ENCODE measurements around the gene ALX3. TPM values are rescaled to one million over a fixed set of nuclear protein-coding genes. Genes with fewer than 3 reads are reported as not detected.

Gene ALX3
- polyA plus RNA-seq, 2 donors = 0.04 to 0.06 TPM

- no peak overlapping the region for H3K4me3 ChIP-seq (ENCODE audit: low read depth in 1 of 2, low read length in 2 of 2)
- no peaks in the 10 kb centered on the region for H3K27me3 ChIP-seq (ENCODE audit: control insufficient read depth in 1 of 2, insufficient read depth in 2 of 2, low read length in 2 of 2)
- H3K9me3 ChIP-seq (ENCODE audit: control insufficient read depth in 2 of 2, insufficient read depth in 1 of 2, low read depth in 1 of 2, low read length in 1 of 2) = no peaks in the 10 kb centered on the region
- H3K4me1 ChIP-seq (ENCODE audit: control insufficient read depth in 2 of 2, insufficient read depth in 2 of 2, low read length in 1 of 2) = no peaks in the 10 kb centered on the region
- H3K36me3 ChIP-seq (ENCODE audit: control insufficient read depth in 2 of 2, insufficient read depth in 2 of 2, low read length in 1 of 2) = no peaks in the 10 kb centered on the region
- H3K27ac ChIP-seq (ENCODE audit: low read depth in 2 of 2, low read length in 1 of 2) = no peak overlapping the region
- 71% methylated on average over 7 of the region's 7 CpGs for WGBS, 2 donors
Measured at GRCh38 chr1:110107867-110108469, 37.5 kb upstream of the ALX3 start.

- Histone ChIP-seq H3K9me3 (ENCODE audit: control insufficient read depth in 2 of 2, insufficient read depth in 1 of 2, low read depth in 1 of 2, low read length in 1 of 2) (no peaks in the 10 kb centered on the region), H3K4me1 (ENCODE audit: control insufficient read depth in 2 of 2, insufficient read depth in 2 of 2, low read length in 1 of 2) (no peaks in the 10 kb centered on the region), H3K27ac (ENCODE audit: low read depth in 2 of 2, low read length in 1 of 2) (no peak overlapping the region), H3K4me3 (ENCODE audit: low read depth in 1 of 2, low read length in 2 of 2) (no peak overlapping the region), H3K27me3 (ENCODE audit: control insufficient read depth in 1 of 2, insufficient read depth in 2 of 2, low read length in 2 of 2) (no peaks in the 10 kb centered on the region), H3K36me3 (ENCODE audit: control insufficient read depth in 2 of 2, insufficient read depth in 2 of 2, low read length in 1 of 2) (no peaks in the 10 kb centered on the region)
- 15 to 20% methylated on average over 8 of the region's 8 CpGs for WGBS, 2 donors
Measured at GRCh38 chr1:110106013-110106941, 35.8 kb upstream of the ALX3 start.

- Histone ChIP-seq H3K27me3 (ENCODE audit: control insufficient read depth in 1 of 2, insufficient read depth in 2 of 2, low read length in 2 of 2) (no peaks in the 10 kb centered on the region), H3K27ac (ENCODE audit: low read depth in 2 of 2, low read length in 1 of 2) (no peak overlapping the region), H3K4me3 (ENCODE audit: low read depth in 1 of 2, low read length in 2 of 2) (no peak overlapping the region), H3K4me1 (ENCODE audit: control insufficient read depth in 2 of 2, insufficient read depth in 2 of 2, low read length in 1 of 2) (peaks cover 0 to 3% of the 10 kb centered on the region in 2 donors), H3K9me3 (ENCODE audit: control insufficient read depth in 2 of 2, insufficient read depth in 1 of 2, low read depth in 1 of 2, low read length in 1 of 2) (no peaks in the 10 kb centered on the region), H3K36me3 (ENCODE audit: control insufficient read depth in 2 of 2, insufficient read depth in 2 of 2, low read length in 1 of 2) (no peaks in the 10 kb centered on the region)
- 65 to 67% methylated on average over 7 of the region's 7 CpGs for WGBS, 2 donors
Measured at GRCh38 chr1:110102081-110102480, 31.6 kb upstream of the ALX3 start.

- peaks cover 0 to 3% of the 10 kb centered on the region in 2 donors for H3K4me1 ChIP-seq (ENCODE audit: control insufficient read depth in 2 of 2, insufficient read depth in 2 of 2, low read length in 1 of 2)
- H3K4me3 ChIP-seq (ENCODE audit: low read depth in 1 of 2, low read length in 2 of 2) = no peak overlapping the region
- no peaks in the 10 kb centered on the region for H3K36me3 ChIP-seq (ENCODE audit: control insufficient read depth in 2 of 2, insufficient read depth in 2 of 2, low read length in 1 of 2)
- no peaks in the 10 kb centered on the region for H3K9me3 ChIP-seq (ENCODE audit: control insufficient read depth in 2 of 2, insufficient read depth in 1 of 2, low read depth in 1 of 2, low read length in 1 of 2)
- H3K27me3 ChIP-seq (ENCODE audit: control insufficient read depth in 1 of 2, insufficient read depth in 2 of 2, low read length in 2 of 2) = no peaks in the 10 kb centered on the region
- no peak overlapping the region for H3K27ac ChIP-seq (ENCODE audit: low read depth in 2 of 2, low read length in 1 of 2)
- WGBS, 2 donors = 73 to 77% methylated on average over 2 of the region's 2 CpGs
Measured at GRCh38 chr1:110100335-110100734, 29.9 kb upstream of the ALX3 start.

- no peaks in the 10 kb centered on the region for H3K36me3 ChIP-seq (ENCODE audit: control insufficient read depth in 2 of 2, insufficient read depth in 2 of 2, low read length in 1 of 2)
- 70 to 72% methylated on average over 9 of the region's 9 CpGs for WGBS, 2 donors
- H3K9me3 ChIP-seq (ENCODE audit: control insufficient read depth in 2 of 2, insufficient read depth in 1 of 2, low read depth in 1 of 2, low read length in 1 of 2) = no peaks in the 10 kb centered on the region
- H3K27me3 ChIP-seq (ENCODE audit: control insufficient read depth in 1 of 2, insufficient read depth in 2 of 2, low read length in 2 of 2) = no peaks in the 10 kb centered on the region
- peaks cover 0 to 3% of the 10 kb centered on the region in 2 donors for H3K4me1 ChIP-seq (ENCODE audit: control insufficient read depth in 2 of 2, insufficient read depth in 2 of 2, low read length in 1 of 2)
- no peak overlapping the region for H3K27ac ChIP-seq (ENCODE audit: low read depth in 2 of 2, low read length in 1 of 2)
- H3K4me3 ChIP-seq (ENCODE audit: low read depth in 1 of 2, low read length in 2 of 2) = no peak overlapping the region
Measured at GRCh38 chr1:110098222-110099026, 28.0 kb upstream of the ALX3 start.

- H3K36me3 ChIP-seq (ENCODE audit: control insufficient read depth in 2 of 2, insufficient read depth in 2 of 2, low read length in 1 of 2) = no peaks in the 10 kb centered on the region
- 79 to 81% methylated on average over 11 of the region's 11 CpGs for WGBS, 2 donors
- no peaks in the 10 kb centered on the region for H3K9me3 ChIP-seq (ENCODE audit: control insufficient read depth in 2 of 2, insufficient read depth in 1 of 2, low read depth in 1 of 2, low read length in 1 of 2)
- H3K27ac ChIP-seq (ENCODE audit: low read depth in 2 of 2, low read length in 1 of 2) = no peak overlapping the region
- no peaks in the 10 kb centered on the region for H3K27me3 ChIP-seq (ENCODE audit: control insufficient read depth in 1 of 2, insufficient read depth in 2 of 2, low read length in 2 of 2)
- H3K4me3 ChIP-seq (ENCODE audit: low read depth in 1 of 2, low read length in 2 of 2) = no peak overlapping the region
- peaks cover 0 to 3% of the 10 kb centered on the region in 2 donors for H3K4me1 ChIP-seq (ENCODE audit: control insufficient read depth in 2 of 2, insufficient read depth in 2 of 2, low read length in 1 of 2)
Measured at GRCh38 chr1:110097507-110098221, 27.2 kb upstream of the ALX3 start.

GRCh38 chr1:110094931-110095654, 24.6 kb upstream of the ALX3 start:
- no peak overlapping the region for H3K4me3 ChIP-seq (ENCODE audit: low read depth in 1 of 2, low read length in 2 of 2)
- peaks cover 0 to 3% of the 10 kb centered on the region in 2 donors for H3K4me1 ChIP-seq (ENCODE audit: control insufficient read depth in 2 of 2, insufficient read depth in 2 of 2, low read length in 1 of 2)
- H3K36me3 ChIP-seq (ENCODE audit: control insufficient read depth in 2 of 2, insufficient read depth in 2 of 2, low read length in 1 of 2) = no peaks in the 10 kb centered on the region
- H3K27me3 ChIP-seq (ENCODE audit: control insufficient read depth in 1 of 2, insufficient read depth in 2 of 2, low read length in 2 of 2) = no peaks in the 10 kb centered on the region
- H3K27ac ChIP-seq (ENCODE audit: low read depth in 2 of 2, low read length in 1 of 2) = no peak overlapping the region
- no peaks in the 10 kb centered on the region for H3K9me3 ChIP-seq (ENCODE audit: control insufficient read depth in 2 of 2, insufficient read depth in 1 of 2, low read depth in 1 of 2, low read length in 1 of 2)
- 53 to 59% methylated on average over 7 of the region's 7 CpGs for WGBS, 2 donors

GRCh38 chr1:110092991-110093390, 22.5 kb upstream of the ALX3 start:
- Histone ChIP-seq H3K27ac (ENCODE audit: low read depth in 2 of 2, low read length in 1 of 2) (no peak overlapping the region), H3K4me1 (ENCODE audit: control insufficient read depth in 2 of 2, insufficient read depth in 2 of 2, low read length in 1 of 2) (no peaks in the 10 kb centered on the region), H3K27me3 (ENCODE audit: control insufficient read depth in 1 of 2, insufficient read depth in 2 of 2, low read length in 2 of 2) (no peaks in the 10 kb centered on the region), H3K9me3 (ENCODE audit: control insufficient read depth in 2 of 2, insufficient read depth in 1 of 2, low read depth in 1 of 2, low read length in 1 of 2) (no peaks in the 10 kb centered on the region), H3K4me3 (ENCODE audit: low read depth in 1 of 2, low read length in 2 of 2) (no peak overlapping the region), H3K36me3 (ENCODE audit: control insufficient read depth in 2 of 2, insufficient read depth in 2 of 2, low read length in 1 of 2) (no peaks in the 10 kb centered on the region)
- 79 to 80% methylated on average over 2 of the region's 2 CpGs for WGBS, 2 donors

Measured in esophagus (tissue), 2 donors.